Heart left ventricle (tissue), 16 donors: Measurements from ENCODE around the gene CDK5RAP3. TPM values are rescaled to one million over a fixed set of nuclear protein-coding genes. Genes with fewer than 3 reads are reported as not detected.

Experiments used
- ATAC-seq, 4 donors: fragments of 200-7000 bp; cut with Tn5 transposase; one replicate each; pipeline ENCODE4 v1.9.1; 2020 to 2022; ENCODE audit warnings: moderate library complexity in 4 of 4, mild to moderate bottlenecking in 3 of 4, moderate number of reproducible peaks in 1 of 4
- DNase-seq, 5 donors: peaks; one replicate each; pipeline ENCODE4 v3.0.0-alpha.2; 2020
- H3K27ac ChIP-seq, 12 donors: fragments of 200-600 bp; sonication (generic) in 4 of 12; one replicate each; pipeline versions ENCODE4 v1.5.0 to v1.8.0; 2016 to 2022; ENCODE audit warnings: mild to moderate bottlenecking in 2 of 12
- H3K27me3 ChIP-seq, 9 donors: fragments of 200-600 bp; sonication (generic) in 2 of 9; one replicate each; pipeline versions ENCODE4 v1.5.1 to v1.8.0; 2016 to 2022; ENCODE audit warnings: mild to moderate bottlenecking in 3 of 9
- H3K36me3 ChIP-seq, 9 donors: fragments of 200-600 bp; sonication (generic) in 2 of 9; one replicate each; pipeline versions ENCODE4 v1.5.0 to v1.8.0; 2018 to 2022; ENCODE audit warnings: mild to moderate bottlenecking in 2 of 9
- H3K4me1 ChIP-seq, 12 donors: fragments of 200-600 bp; sonication (generic) in 4 of 12; one replicate each; pipeline versions ENCODE4 v1.5.0 to v1.8.0; 2016 to 2022; ENCODE audit warnings: mild to moderate bottlenecking in 3 of 12
- H3K4me3 ChIP-seq, 12 donors: fragments of 200-600 bp; sonication (generic) in 4 of 12; one replicate each; pipeline versions ENCODE4 v1.5.0 to v1.8.0; 2017 to 2022; ENCODE audit warnings: mild to moderate bottlenecking in 9 of 12, moderate library complexity in 4 of 12
- H3K9me3 ChIP-seq, 12 donors: fragments of 200-600 bp; sonication (generic) in 4 of 12; one replicate each; pipeline versions ENCODE4 v1.5.0 to v1.8.0; 2016 to 2022; ENCODE audit warnings: mild to moderate bottlenecking in 1 of 12
- POLR2A ChIP-seq, 2 donors: fragments of 450-650 bp; IDR thresholded peaks; one replicate each; pipeline ENCODE4 v1.6.1; 2017; ENCODE audit warnings: antibody characterized with exemption in 2 of 2, mild to moderate bottlenecking in 2 of 2, moderate library complexity in 2 of 2
- WGBS, 4 donors: extraction: QIAGEN DNeasy Blood & Tissue Kit in 2 of 4; methylation state at CpG; one replicate each; pipeline versions ENCODE4 v1.1.5 to v1.1.7; 2013 to 2018; 5-methylcytosine and 5-hydroxymethylcytosine counted together
- intact Hi-C, 10 donors: fragments of 100-400 bp; cut with DNase I; formaldehyde crosslinking; loops; one replicate each; pipeline versions ENCODE4 v1.11.1 to v1.14.2; 2022
- polyA plus RNA-seq, 2 donors: library from polyadenylated mRNA; stranded (reverse); fragments of 200-250 nt; gene quantifications; one replicate each; pipeline ENCODE4 v1.2.3, GENCODE V29; 2013
- total RNA-seq, 9 donors: library from RNA; depleted of rRNA in 2 of 9; stranded (reverse); fragments of >200 nt in 2 of 9; fragmentation: NEBNext Ultra II Directional in 3 of 9; extraction: Animal tissue kit (Norgen Biotek cat#: 25700) in 3 of 9; gene quantifications; one replicate each; pipeline versions ENCODE4 v1.1.0 to v1.2.4, GENCODE V29; 2016 to 2023
- TF ChIP-seq, protein P1 (sequence below), 12 donors: fragments of 200-600 bp; sonication (generic) in 4 of 12; IDR thresholded peaks; one replicate each; pipeline versions ENCODE4 v1.5.0 to v1.8.0; 2018 to 2022; ENCODE audit warnings: antibody characterized with exemption in 12 of 12, mild to moderate bottlenecking in 5 of 12
- donor health status: ischemic (EF 13 %, LVEDD 7.1; RV severe dilation, severe dysfunction).
- donor health status: healthy with polysubstance abuse.
- donor health status: DM: no; HTN: yes; CAD: no.
- donor health status: DM: no; HTN: no; CAD: no.
- donor health status: ischemic (EF 25% LVEDD 6.9; RV normal size, moderate dysfunction).
- donor health status: ischemic (EF 25% LVEDD 5.7; RV mildly dilated, moderate dysfunction).
- donor health status: healthy.
- donor health status: DM: yes; HTN: yes; CAD: no.
- donor health status: ischemic (EF 35%, LVEDD 5.7; RV mildly dilated, moderate dysfunction).
- donor health status: nonischemic (EF 11% LVEDD 7.7; RV severe dilation, severe dysfunction).
- donor health status: DM: yes; HTN: yes; CAD: no.
- donor health status: PGD.
- donor health status: ischemic (EF 29% LVEDD 5.4; RV normal size, mild dysfunction).
- donor health status: nonischemic (EF 23%, LVEDD 6.1; RV moderate dilation, normal function).

Gene CDK5RAP3
- total and polyA plus RNA-seq, 11 donors = 41.2 to 80.9 (median 53.8) TPM

GRCh38 chr17:47967607-47968252, 3.2 kb upstream of the CDK5RAP3 start:
- Histone ChIP-seq H3K36me3 (no peaks in the 10 kb centered on the region), H3K27ac (no peak overlapping the region), H3K4me1 (peaks cover 0 to 20% (median 14%) of the 10 kb centered on the region in 12 donors), H3K4me3 (no peak overlapping the region), H3K27me3 (no peaks in the 10 kb centered on the region), H3K9me3 (no peaks in the 10 kb centered on the region)
- intact Hi-C loops = loop anchor here in 1 of 10 donors (5.0 kb wide), 1 partner anchor 125 kb away; the partner anchor contains the start of gene SCRN2
- WGBS, 4 donors = 39 to 63% (median 45%) methylated on average over 5 of the region's 5 CpGs
- DNase-seq (no peak), ATAC-seq (no peak)
- TF ChIP-seq POLR2A (IDR thresholded peaks at IDR 0.05) = no peak
- TF ChIP-seq, protein P1, sequence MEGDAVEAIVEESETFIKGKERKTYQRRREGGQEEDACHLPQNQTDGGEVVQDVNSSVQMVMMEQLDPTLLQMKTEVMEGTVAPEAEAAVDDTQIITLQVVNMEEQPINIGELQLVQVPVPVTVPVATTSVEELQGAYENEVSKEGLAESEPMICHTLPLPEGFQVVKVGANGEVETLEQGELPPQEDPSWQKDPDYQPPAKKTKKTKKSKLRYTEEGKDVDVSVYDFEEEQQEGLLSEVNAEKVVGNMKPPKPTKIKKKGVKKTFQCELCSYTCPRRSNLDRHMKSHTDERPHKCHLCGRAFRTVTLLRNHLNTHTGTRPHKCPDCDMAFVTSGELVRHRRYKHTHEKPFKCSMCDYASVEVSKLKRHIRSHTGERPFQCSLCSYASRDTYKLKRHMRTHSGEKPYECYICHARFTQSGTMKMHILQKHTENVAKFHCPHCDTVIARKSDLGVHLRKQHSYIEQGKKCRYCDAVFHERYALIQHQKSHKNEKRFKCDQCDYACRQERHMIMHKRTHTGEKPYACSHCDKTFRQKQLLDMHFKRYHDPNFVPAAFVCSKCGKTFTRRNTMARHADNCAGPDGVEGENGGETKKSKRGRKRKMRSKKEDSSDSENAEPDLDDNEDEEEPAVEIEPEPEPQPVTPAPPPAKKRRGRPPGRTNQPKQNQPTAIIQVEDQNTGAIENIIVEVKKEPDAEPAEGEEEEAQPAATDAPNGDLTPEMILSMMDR (IDR thresholded peaks at IDR 0.05) = no peak

GRCh38 chr17:47968836-47969235, 2.1 kb upstream of the CDK5RAP3 start:
- WGBS, 4 donors = 94 to 97% (median 96%) methylated on average over 5 of the region's 5 CpGs
- no peaks in the 10 kb centered on the region for H3K9me3 ChIP-seq
- no peaks in the 10 kb centered on the region for H3K27me3 ChIP-seq
- peaks cover 0 to 24% (median 14%) of the 10 kb centered on the region in 12 donors for H3K4me1 ChIP-seq
- no peak overlapping the region for H3K4me3 ChIP-seq
- ATAC-seq = no peak
- no peak for DNase-seq
- TF ChIP-seq, protein P1 (IDR thresholded peaks at IDR 0.05) = no peak
- TF ChIP-seq POLR2A (IDR thresholded peaks at IDR 0.05) = no peak
- no peak overlapping the region for H3K27ac ChIP-seq
- peaks cover 0 to 10% (median 3%) of the 10 kb centered on the region in 9 donors for H3K36me3 ChIP-seq
- intact Hi-C loops = loop anchor here in 1 of 10 donors (5.0 kb wide), 1 partner anchor 127 kb away; the partner anchor contains the start of gene SCRN2

DNA sequence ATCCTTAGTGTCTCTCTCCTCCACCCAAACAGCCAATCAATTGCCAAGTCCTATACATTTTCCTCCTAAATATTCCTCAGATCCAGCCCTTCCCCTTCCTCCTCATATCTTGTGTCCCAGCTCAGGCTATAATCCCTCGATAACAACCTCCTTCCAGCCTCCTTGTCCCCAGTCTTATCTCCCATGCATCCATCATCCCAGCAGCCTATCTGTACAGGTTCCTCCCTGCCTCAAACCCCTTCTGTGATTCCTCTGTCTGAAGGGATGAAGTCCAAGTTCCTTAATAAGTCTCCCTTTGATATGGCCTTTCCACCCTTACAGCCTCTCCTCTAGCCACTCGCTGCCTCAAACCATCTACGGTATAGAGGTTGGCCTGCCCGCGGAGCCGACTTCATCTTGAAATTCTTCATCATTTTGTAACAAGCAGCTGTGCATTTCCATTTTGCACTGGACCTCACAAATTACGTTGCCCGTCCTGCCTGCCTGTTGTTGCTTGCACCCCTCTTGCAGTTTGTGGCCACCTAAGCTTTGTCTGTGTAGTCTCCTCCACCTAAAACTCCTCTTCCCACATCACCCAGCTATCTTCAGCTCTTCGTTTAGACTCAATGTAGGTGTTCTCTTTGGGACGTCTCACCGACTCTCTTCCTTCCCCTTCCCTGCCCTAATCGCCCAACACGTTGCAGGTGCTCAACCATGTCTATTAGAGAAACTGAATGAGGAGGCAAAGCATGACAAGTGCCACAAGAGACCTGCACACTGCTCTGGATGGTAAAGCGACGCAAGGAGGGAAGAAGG, 786 bp upstream of the CDK5RAP3 start:
- H3K9me3 ChIP-seq = no peaks in the 10 kb centered on the region
- peak overlapping the region in 3 of 12 donors; percentile 7 to 47 (median 21) for H3K27ac ChIP-seq
- WGBS, 4 donors = 39 to 46% (median 42%) methylated on average over 15 of the region's 15 CpGs
- DNase-seq (no peak), ATAC-seq (no peak)
- H3K4me1 ChIP-seq = peaks cover 0 to 24% (median 14%) of the 10 kb centered on the region in 12 donors
- H3K4me3 ChIP-seq = peak overlapping the region in 10 of 12 donors; percentile 9 to 97 (median 86)
- H3K36me3 ChIP-seq = peaks cover 0 to 23% (median 16%) of the 10 kb centered on the region in 9 donors
- H3K27me3 ChIP-seq = no peaks in the 10 kb centered on the region
- TF ChIP-seq POLR2A (IDR thresholded peaks at IDR 0.05) = no peak
- intact Hi-C loops = loop anchor here (1.0 to 10.0 kb wide), 11 partner anchors 21 to 129 kb away; partner anchors contain the start of genes SCRN2 (in 8 of the 10) and SP2 (in 6 of the 10)

DNA sequence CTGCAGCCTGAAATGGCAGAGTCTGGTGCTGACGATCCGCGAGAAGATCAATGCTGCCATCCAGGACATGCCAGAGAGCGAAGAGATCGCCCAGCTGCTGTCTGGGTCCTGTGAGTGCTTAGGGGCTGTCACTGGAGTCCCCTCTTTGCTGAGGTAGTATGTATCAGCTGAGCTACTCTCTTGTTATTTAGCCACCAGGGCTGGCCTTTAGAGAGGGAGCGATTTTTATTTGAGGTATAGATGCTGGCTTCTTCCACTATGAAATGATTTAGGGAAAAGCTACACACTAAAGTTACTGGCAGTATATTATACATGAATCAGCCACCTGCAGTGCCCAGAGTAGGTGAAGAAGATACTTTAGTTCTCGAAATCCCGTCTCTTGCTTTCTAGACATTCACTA, 2.6 kb downstream of the CDK5RAP3 start:
- H3K27ac ChIP-seq = no peak overlapping the region
- H3K4me1 ChIP-seq = peaks cover 0 to 24% (median 12%) of the 10 kb centered on the region in 12 donors
- ATAC-seq = no peak
- intact Hi-C loops = loop anchor here in 5 of 10 donors (5.0 to 10.0 kb wide), 3 partner anchors 76 to 131 kb away; partner anchors contain the start of genes SCRN2 (in 5 of the 5) and SP2 (in 1 of the 5)
- peaks cover 0 to 57% (median 49%) of the 10 kb centered on the region in 9 donors for H3K36me3 ChIP-seq
- H3K4me3 ChIP-seq = no peak overlapping the region
- no peak for DNase-seq
- no peaks in the 10 kb centered on the region for H3K27me3 ChIP-seq
- no peak for TF ChIP-seq POLR2A (IDR thresholded peaks at IDR 0.05)
- TF ChIP-seq, protein P1 (IDR thresholded peaks at IDR 0.05) = no peak
- 89 to 97% (median 92%) methylated on average over 8 of the region's 8 CpGs for WGBS, 4 donors
- H3K9me3 ChIP-seq = no peaks in the 10 kb centered on the region
